BE2C (cell line): ENCODE results near the gene CRCP.
"Not testable (repeated sequence)": the region's sequence is repeated elsewhere in the genome, so short reads cannot be mapped to it uniquely, and the experiment has no call there.

Experiments used
- DNase-seq: peaks from one replicate; pipeline ENCODE4 v3.0.0-alpha.2; 2020
- H3K27me3 ChIP-seq: fragments of 250-450 bp; sonication (Bioruptor Pico); 2 replicates; pipeline ENCODE4 v1.5.1; 2020; ENCODE audit warnings: mild to moderate bottlenecking
- H3K36me3 ChIP-seq: fragments of 250-450 bp; sonication (Bioruptor Pico); 2 replicates; pipeline ENCODE4 v1.5.1; 2020; ENCODE audit warnings: mild to moderate bottlenecking
- H3K4me1 ChIP-seq: fragments of 250-450 bp; sonication (Bioruptor Pico); 2 replicates; pipeline ENCODE4 v1.5.1; 2020
- H3K4me3 ChIP-seq: 2 replicates; pipeline ENCODE4 v1.5.1; 2011; ENCODE audit warnings: low read depth, low read length
- H3K9me3 ChIP-seq: fragments of 250-450 bp; sonication (Bioruptor Pico); 2 replicates; pipeline ENCODE4 v1.5.1; 2020
- TF ChIP-seq, protein P1 (sequence below): IDR thresholded peaks from 2 replicates; pipeline ENCODE4 v1.5.1; 2012; ENCODE audit warnings: mild to moderate bottlenecking, low read depth, low read length

CRCP gene

DNA sequence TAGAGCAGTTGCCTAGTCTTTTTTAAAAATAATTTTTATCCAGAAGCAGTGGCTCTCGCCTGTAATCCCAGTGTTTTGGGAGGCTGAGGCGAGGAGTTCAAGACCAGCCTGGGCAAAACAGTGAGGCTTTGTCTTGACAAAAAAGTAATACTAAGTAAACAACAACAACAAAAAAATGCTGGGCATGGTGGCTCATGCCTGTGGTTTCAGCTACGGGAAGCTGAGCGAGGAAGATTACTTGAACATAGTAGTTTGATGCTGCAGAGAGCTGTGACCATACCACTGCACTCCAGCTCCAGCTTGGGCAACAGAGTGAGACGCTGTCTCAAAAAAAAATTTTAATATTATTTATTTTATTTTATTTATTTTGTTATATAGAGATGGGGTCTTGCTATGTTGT, 59.2 kb downstream of the CRCP start:
- Histone ChIP-seq H3K4me1 (peaks cover 8% of the 10 kb centered on the region), H3K36me3 (no peaks in the 10 kb centered on the region), H3K9me3 (no peaks in the 10 kb centered on the region), H3K4me3 (no peak overlapping the region), H3K27me3 (no peaks in the 10 kb centered on the region)
- TF ChIP-seq, protein P1, sequence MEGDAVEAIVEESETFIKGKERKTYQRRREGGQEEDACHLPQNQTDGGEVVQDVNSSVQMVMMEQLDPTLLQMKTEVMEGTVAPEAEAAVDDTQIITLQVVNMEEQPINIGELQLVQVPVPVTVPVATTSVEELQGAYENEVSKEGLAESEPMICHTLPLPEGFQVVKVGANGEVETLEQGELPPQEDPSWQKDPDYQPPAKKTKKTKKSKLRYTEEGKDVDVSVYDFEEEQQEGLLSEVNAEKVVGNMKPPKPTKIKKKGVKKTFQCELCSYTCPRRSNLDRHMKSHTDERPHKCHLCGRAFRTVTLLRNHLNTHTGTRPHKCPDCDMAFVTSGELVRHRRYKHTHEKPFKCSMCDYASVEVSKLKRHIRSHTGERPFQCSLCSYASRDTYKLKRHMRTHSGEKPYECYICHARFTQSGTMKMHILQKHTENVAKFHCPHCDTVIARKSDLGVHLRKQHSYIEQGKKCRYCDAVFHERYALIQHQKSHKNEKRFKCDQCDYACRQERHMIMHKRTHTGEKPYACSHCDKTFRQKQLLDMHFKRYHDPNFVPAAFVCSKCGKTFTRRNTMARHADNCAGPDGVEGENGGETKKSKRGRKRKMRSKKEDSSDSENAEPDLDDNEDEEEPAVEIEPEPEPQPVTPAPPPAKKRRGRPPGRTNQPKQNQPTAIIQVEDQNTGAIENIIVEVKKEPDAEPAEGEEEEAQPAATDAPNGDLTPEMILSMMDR = no peak
- no peak for DNase-seq

DNA sequence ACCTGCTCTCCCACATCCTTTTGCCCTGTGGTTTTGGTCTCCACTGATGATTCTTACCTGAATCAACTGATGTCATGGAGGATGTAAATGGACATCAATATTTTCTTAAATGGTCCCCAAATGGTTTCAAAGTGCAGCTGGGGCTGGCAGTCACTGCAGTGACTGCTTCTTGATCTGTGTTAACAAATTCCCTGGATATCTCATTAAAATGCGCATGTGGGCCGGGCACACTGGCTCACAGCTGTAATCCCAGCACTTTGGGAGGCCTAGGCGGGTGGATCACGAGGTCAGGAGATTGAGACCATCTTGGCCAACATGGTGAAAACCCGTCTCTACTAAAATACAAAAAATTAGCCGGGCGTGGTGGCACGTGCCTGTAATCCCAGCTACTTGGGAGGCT, 60.4 kb downstream of the CRCP start:
- H3K4me3 ChIP-seq, DNase-seq, H3K9me3 ChIP-seq, H3K4me1 ChIP-seq, H3K27me3 ChIP-seq, H3K36me3 ChIP-seq: not testable (repeated sequence)

DNA sequence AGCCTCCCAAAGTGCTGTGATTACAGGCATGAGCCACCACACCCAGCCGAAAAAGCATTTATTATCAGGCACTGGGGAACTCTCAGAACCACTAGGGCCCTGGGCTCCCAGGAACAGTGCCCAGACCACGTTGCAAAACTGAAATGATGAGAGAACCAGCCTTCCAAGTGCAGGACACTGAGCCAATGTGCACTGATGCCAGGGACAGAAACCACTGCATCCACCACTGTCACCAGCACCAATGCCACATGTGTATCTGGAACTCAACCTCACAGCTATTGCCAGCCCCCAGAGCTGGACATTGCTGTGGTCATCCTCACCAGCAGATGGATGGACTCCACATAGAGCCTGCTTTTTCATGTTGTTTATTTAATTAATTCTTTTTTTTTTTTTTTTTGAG, 62.3 kb downstream of the CRCP start:
- Histone ChIP-seq H3K27me3 (no peaks in the 10 kb centered on the region), H3K9me3 (no peaks in the 10 kb centered on the region), H3K4me3 (no peak overlapping the region), H3K4me1 (peaks cover 3% of the 10 kb centered on the region; the same call in 1 of the 2 replicates), H3K36me3 (no peaks in the 10 kb centered on the region)
- TF ChIP-seq, protein P1 = no peak
- DNase-seq = no peak

DNA sequence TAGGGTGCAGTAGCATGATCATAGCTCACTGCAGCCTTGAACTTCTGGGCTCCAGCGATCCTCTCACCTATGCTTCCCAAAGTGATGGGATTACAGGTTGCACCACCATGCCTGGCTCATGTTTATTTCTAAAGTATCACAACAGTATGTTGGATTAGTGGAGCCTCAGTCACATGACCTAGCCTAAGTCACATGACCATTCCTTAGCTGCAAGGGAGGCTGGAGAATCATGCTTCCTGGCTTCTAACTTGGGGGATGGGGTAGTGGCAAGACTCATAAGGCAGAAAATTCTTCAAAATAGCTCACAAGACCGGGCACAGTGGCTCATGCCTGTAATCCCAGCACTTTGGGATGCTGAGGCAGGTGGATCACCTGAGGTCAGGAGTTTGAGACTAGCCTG, 63.6 kb downstream of the CRCP start:
- Histone ChIP-seq H3K27me3 (no peaks in the 10 kb centered on the region), H3K9me3 (no peaks in the 10 kb centered on the region), H3K4me3 (no peak overlapping the region), H3K4me1 (no peaks in the 10 kb centered on the region), H3K36me3 (no peaks in the 10 kb centered on the region)
- no peak for DNase-seq
- TF ChIP-seq, protein P1 = no peak

DNA sequence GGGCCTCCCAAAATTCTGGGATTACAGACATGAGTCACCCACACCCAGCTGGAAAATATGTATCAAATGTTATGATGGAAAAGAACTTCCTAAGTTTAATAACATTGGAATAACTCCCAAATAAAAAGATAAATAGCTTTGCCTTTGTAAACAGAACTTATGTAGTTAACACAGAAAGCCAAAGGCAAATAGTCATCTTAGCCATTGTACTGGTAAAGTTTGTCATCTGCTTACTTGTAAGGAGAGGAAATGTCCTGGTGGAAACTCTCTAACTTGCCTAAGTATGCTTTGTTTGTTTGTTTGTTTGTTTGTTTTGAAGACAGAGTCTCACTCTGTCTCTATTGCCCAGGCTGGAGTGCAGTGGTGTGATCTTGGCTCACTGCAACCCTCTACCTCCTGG, 66.7 kb downstream of the CRCP start:
- Histone ChIP-seq H3K9me3 (no peaks in the 10 kb centered on the region), H3K4me3 (no peak overlapping the region), H3K36me3 (no peaks in the 10 kb centered on the region), H3K27me3 (no peaks in the 10 kb centered on the region), H3K4me1 (no peaks in the 10 kb centered on the region)
- DNase-seq = no peak
- TF ChIP-seq, protein P1 = no peak

DNA sequence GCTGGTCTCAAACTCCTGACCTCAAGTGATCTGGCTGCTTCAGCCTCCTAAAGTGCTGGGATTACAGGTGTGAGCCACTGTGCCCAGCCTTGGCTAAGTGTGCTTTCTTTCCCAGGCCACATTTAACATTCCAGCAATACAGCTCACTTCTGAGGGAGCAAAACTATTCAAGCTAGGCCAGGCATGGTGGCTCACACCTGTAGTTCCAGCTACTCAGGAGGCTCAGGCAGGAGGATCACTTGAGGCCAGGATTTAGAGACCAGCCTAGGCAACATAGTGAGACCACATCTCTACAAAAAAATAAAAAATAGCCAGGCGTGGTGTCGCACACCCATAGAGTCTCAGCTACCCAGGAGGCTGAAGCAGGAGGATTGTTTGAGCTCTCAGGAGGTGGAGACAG, 67.2 kb downstream of the CRCP start:
- Histone ChIP-seq H3K4me3 (no peak overlapping the region), H3K27me3 (no peaks in the 10 kb centered on the region), H3K4me1 (no peaks in the 10 kb centered on the region), H3K9me3 (no peaks in the 10 kb centered on the region), H3K36me3 (no peaks in the 10 kb centered on the region)
- TF ChIP-seq, protein P1 = no peak
- DNase-seq = no peak

DNA sequence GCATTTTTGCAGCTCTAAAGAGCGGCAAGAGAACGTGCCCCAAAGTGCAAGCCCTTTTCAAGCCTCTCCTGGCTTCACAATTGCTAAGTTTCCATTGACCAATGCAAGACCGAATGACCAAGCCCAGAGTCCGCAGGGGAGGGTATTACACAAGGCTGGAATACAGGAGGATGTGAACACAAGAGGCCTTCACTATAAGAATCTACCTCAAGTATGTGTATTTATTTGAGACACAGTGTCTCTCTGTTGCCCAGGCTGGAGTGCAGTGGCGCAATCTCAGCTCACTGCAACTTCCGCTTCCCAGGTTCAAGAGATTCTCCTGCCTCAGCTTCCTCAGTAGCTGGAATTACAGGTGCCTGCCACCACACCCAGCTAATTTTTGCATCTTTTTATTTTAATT, 68.3 kb downstream of the CRCP start:
- no peaks in the 10 kb centered on the region for H3K9me3 ChIP-seq
- no peaks in the 10 kb centered on the region for H3K36me3 ChIP-seq
- no peak for DNase-seq
- H3K27me3 ChIP-seq = no peaks in the 10 kb centered on the region
- H3K4me1 ChIP-seq = no peaks in the 10 kb centered on the region
- TF ChIP-seq, protein P1 = no peak
- H3K4me3 ChIP-seq = no peak overlapping the region
